ENCODE measurements around the gene EIF2S1. TPM values are rescaled to one million over a fixed set of nuclear protein-coding genes. Genes with fewer than 3 reads are reported as not detected.
"Not testable (repeated sequence)": the region's sequence is repeated elsewhere in the genome, so short reads cannot be mapped to it uniquely, and the experiment has no call there.

EIF2S1 gene
- total RNA-seq (ENCODE audit: low replicate concordance), result 139 and 166 TPM in 2 replicates

DNA sequence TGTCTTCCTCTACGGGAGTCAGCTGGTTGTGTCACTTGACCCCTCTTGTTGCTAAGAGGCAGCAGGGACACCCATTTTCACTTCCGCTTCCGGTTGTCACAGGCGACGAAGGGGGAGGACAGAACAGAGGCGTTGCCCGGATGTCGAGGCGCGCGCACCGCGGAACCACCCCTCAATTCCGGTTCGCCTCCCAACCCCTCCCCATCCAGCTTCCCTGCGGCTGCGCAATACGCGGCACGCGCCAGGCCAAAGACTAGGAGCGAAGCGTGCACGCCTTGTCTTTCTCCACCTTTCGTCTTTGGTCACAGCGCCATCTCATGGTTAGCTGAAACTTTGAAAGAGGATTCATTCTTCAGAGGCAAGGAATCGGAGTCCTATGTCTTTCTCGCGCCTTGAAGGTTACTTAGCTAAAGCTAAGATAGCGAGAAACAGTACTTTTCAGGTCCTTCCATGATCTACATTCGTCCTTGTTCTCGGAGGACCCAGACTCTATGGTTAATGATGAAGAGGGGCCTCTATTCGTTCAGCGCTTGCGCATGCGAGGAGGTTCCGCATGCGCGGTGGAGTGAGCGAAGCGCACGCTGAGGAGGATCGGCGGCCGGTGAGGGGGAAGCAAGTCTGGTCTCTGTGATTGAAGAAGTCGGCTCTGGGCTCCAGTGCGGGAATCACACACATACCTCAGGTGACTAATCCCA lies at the start of gene EIF2S1, which contains the start of gene ATP6V1D:
TSS of gene EIF2S1 (plus strand) at position 554 of the 695 bp plus-strand sequence. CDS start 4,440 bp downstream, outside the sequence.
TSS of gene ATP6V1D (minus strand) at position 30 of the 695 bp plus-strand sequence. CDS start 106 bp downstream, outside the sequence.
- DNase-seq (ENCODE audit: low read depth), result peak; percentile 99
- H3K4me3 ChIP-seq (ENCODE audit: low read depth, low read length), result peak within 1 kb of the TSS; percentile 95
- TF ChIP-seq, protein P1, sequence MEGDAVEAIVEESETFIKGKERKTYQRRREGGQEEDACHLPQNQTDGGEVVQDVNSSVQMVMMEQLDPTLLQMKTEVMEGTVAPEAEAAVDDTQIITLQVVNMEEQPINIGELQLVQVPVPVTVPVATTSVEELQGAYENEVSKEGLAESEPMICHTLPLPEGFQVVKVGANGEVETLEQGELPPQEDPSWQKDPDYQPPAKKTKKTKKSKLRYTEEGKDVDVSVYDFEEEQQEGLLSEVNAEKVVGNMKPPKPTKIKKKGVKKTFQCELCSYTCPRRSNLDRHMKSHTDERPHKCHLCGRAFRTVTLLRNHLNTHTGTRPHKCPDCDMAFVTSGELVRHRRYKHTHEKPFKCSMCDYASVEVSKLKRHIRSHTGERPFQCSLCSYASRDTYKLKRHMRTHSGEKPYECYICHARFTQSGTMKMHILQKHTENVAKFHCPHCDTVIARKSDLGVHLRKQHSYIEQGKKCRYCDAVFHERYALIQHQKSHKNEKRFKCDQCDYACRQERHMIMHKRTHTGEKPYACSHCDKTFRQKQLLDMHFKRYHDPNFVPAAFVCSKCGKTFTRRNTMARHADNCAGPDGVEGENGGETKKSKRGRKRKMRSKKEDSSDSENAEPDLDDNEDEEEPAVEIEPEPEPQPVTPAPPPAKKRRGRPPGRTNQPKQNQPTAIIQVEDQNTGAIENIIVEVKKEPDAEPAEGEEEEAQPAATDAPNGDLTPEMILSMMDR (IDR thresholded peaks at IDR 0.05; ENCODE audit: insufficient read depth, low read length), result peak; percentile 95

DNA sequence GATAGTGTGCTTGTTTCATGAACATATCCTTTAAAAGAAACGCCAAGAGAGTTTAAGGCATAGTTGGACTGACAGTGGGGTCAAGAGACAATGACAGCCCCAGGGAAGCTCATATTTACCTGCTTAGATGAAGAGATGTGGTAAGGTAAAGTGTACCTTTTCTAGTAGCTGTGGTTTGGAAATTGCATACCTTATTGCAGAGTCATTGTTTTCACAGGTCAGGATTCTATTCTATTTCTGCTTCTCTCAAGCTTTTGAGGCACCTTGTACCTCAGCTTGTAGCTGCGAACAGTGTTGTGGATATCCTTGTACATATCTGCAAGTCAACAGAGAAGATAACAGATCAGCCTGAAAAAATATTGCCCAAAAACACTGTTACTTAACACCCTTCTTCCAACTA lies 48.3 kb upstream of the EIF2S1 start:
- TF ChIP-seq, protein P1 (IDR thresholded peaks at IDR 0.05; ENCODE audit: insufficient read depth, low read length), result no peak
- no peak for DNase-seq (ENCODE audit: low read depth)
- H3K4me3 ChIP-seq (ENCODE audit: low read depth, low read length), result no peak overlapping the region

DNA sequence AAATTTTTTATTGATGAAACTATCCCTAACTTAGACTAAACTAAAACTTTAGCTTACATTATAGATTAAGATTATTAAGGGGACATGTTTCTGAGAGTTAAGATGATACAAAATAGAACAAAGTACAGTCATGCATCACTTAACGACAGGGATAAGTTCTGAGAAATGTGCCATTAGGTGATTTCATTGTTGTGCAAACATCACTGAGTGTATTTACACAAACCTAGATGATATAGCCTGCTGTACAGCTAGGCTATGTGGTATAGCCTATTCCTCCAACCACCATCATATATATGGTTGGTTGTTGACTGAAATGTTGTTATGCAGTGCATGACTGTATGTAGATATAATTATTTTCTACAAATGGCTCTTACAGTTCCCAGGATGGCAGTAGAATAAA lies 47.0 kb upstream of the EIF2S1 start:
- no peak overlapping the region for H3K4me3 ChIP-seq (ENCODE audit: low read depth, low read length)
- DNase-seq (ENCODE audit: low read depth), result no peak
- TF ChIP-seq, protein P1 (IDR thresholded peaks at IDR 0.05; ENCODE audit: insufficient read depth, low read length), result no peak

DNA sequence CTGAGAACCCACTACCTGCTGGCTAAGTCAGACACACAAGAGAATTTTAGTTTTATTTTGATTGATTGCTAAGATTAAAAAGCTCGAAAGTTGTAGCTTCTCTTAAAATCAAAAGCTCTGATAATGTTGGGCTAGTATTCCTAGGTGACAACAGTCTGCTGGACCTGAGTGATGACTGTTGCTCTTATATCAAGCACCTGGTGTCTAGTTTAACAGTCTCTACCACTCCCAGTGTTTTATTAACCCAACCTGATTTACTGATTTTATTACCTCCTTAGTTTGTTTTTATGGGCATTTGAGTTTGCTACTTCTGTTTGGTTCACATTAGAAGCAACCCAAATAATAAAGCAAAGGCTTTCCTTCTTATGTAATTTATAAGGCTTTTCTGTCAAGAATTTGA lies 42.3 kb upstream of the EIF2S1 start:
- TF ChIP-seq, protein P1 (IDR thresholded peaks at IDR 0.05; ENCODE audit: insufficient read depth, low read length), result no peak
- H3K4me3 ChIP-seq (ENCODE audit: low read depth, low read length), result no peak overlapping the region

DNA sequence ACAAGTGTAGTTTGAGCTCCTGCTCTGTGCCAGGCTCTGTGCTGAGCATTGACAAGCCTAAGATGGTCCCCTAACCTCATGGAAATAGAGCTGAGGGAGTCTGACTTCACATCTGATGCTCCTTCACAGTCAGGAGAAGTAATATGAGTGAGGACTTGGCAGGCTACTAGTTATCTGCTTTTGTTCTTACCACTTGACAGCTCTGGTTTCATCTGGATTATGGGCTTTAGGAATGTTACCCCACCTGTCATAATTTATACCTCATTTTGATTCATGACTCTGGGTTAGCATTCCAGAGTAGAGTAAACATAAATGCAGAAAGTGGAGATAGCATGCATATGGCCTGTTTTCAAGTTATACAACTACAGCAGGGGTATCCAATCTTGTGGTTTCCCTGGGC lies 41.0 kb upstream of the EIF2S1 start:
- peak; percentile 49 for DNase-seq (ENCODE audit: low read depth)
- TF ChIP-seq, protein P1 (IDR thresholded peaks at IDR 0.05; ENCODE audit: insufficient read depth, low read length), result no peak
- no peak overlapping the region for H3K4me3 ChIP-seq (ENCODE audit: low read depth, low read length)

More for the DNA sequence above, 42.3 kb upstream of the EIF2S1 start:
- DNase-seq (ENCODE audit: low read depth), result no peak

DNA sequence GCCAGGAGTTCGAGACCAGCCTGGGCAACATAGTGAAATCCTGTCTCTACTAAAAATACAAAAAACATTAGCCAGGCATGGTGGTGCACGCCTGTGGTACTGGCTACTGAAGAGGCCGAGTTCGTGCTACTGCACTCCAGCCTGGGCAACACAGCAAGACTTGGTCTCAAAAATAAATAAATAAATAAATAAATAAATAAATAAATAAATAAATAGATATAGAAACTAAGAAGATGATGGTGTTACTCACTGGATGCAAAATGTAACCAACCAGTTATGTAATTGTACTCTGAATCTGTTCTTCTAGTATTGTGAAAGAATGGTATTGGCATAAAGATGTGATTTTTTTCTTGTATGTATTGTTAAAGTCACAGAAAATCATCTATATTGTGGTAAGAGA lies 30.5 kb upstream of the EIF2S1 start:
- not testable (repeated sequence) for H3K4me3 ChIP-seq (ENCODE audit: low read depth, low read length); DNase-seq (ENCODE audit: low read depth)

DNA sequence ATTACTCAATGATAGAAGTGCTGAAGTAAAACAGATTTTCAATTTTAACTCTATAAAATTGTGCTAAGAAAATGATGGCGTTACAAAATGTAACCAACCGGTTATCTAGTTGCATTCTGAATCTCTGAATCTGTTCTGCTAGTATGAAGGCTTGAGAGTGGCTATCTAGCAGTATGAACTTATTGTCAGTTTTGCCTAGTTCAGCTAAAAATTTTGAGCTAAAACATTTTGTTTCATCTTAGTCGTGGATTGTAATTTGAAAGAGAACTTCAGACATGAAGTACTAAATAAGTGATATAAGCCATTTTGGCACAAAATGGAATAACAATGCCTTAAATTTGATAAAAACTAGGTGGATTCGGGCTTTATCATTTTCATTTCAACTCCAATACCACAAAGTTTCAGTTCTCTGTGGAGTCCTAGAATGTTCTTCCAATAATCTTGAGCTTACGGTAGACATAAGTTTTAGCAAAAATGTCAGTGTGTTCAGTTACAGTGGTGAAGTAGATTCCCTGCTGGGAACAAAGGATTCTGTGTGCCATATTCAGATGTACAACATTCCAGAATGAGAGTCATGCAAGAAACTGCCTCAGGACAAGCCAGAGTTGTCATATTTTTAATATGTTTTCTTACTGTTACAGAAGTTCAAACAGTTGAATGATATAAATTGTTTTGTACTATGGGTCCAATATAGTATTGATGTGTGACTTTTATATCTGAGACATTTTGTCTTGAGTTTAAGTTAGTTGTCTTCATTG lies 28.6 kb upstream of the EIF2S1 start:
- no peak overlapping the region for H3K4me3 ChIP-seq (ENCODE audit: low read depth, low read length)
- DNase-seq (ENCODE audit: low read depth), result no peak
- TF ChIP-seq, protein P1 (IDR thresholded peaks at IDR 0.05; ENCODE audit: insufficient read depth, low read length), result no peak
